Adrenal gland (tissue), 5 donors: ENCODE data around the gene GPT2.

Experiments
- POLR2A ChIP-seq, 2 donors: fragments of 450-650 bp; IDR thresholded peaks; one replicate each; pipeline ENCODE4 v1.6.1; 2017; ENCODE audit warnings: antibody characterized with exemption in 2 of 2, mild to moderate bottlenecking in 2 of 2, moderate library complexity in 1 of 2
- TF ChIP-seq, protein P1 (sequence below), 6 experiments: fragments of 450-650 bp in 4 of 6; fragments of 200-600 bp in 2 of 6; sonication (generic) in 1 of 6; IDR thresholded peaks; 1 replicate in 5 of 6; 2 replicates in 1 of 6; pipeline versions ENCODE4 v1.5.1 to v1.8.0; 2016 to 2021; ENCODE audit warnings: antibody characterized with exemption in 6 of 6, mild to moderate bottlenecking in 2 of 6, moderate library complexity in 1 of 6
- donor health status: DM: no; HTN: no; CAD: no.

DNA sequence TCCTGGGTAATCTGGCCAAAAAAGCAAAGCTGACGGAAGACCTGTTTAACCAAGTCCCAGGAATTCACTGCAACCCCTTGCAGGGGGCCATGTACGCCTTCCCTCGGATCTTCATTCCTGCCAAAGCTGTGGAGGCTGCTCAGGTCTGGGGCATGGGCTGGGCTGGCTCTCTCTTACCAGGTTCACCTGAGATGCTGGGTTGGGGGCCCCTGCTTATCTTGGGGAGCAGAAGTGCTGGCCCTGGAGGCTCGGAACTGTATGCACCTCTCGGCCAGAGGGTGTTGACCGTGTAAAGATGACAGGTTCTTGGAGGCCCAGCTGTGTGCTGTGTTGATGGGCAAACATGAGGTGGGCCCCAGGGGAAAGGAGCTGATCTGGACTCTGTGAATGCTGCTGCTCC is 40.2 kb downstream of the GPT2 start:
- TF ChIP-seq, protein P1, sequence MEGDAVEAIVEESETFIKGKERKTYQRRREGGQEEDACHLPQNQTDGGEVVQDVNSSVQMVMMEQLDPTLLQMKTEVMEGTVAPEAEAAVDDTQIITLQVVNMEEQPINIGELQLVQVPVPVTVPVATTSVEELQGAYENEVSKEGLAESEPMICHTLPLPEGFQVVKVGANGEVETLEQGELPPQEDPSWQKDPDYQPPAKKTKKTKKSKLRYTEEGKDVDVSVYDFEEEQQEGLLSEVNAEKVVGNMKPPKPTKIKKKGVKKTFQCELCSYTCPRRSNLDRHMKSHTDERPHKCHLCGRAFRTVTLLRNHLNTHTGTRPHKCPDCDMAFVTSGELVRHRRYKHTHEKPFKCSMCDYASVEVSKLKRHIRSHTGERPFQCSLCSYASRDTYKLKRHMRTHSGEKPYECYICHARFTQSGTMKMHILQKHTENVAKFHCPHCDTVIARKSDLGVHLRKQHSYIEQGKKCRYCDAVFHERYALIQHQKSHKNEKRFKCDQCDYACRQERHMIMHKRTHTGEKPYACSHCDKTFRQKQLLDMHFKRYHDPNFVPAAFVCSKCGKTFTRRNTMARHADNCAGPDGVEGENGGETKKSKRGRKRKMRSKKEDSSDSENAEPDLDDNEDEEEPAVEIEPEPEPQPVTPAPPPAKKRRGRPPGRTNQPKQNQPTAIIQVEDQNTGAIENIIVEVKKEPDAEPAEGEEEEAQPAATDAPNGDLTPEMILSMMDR (IDR thresholded peaks at IDR 0.05): no peak
- no peak for TF ChIP-seq POLR2A (IDR thresholded peaks at IDR 0.05)
